ENCODE results near the gene SMTNL2.

GRCh38 chr17:4540224-4540651, 44.1 kb upstream of the SMTNL2 start:
- no peak for TF ChIP-seq CTCF (IDR thresholded peaks at IDR 0.05)
- no peak for TF ChIP-seq NRF1 (IDR thresholded peaks at IDR 0.05; ENCODE audit: low read depth, low read length)
- no peak for TF ChIP-seq EZH2phosphoT487 (IDR thresholded peaks at IDR 0.05; ENCODE audit: borderline replicate concordance, low read depth)
- TF ChIP-seq IRF3 (IDR thresholded peaks at IDR 0.05; ENCODE audit: low read depth, low read length) = no peak
- no peak for TF ChIP-seq MXI1 (IDR thresholded peaks at IDR 0.05; ENCODE audit: low read depth, low read length)
- TF ChIP-seq REST (IDR thresholded peaks at IDR 0.05; ENCODE audit: low read depth, low read length) = no peak
- TF ChIP-seq ZBTB33 (IDR thresholded peaks at IDR 0.05; ENCODE audit: borderline replicate concordance, low read depth) = no peak
- TF ChIP-seq FOSL2 (IDR thresholded peaks at IDR 0.05; ENCODE audit: borderline replicate concordance, low read depth) = no peak
- TF ChIP-seq TCF12 (IDR thresholded peaks at IDR 0.05) = no peak

All from SK-N-SH (cell line).